ENCODE data around the gene INTU.

DNA sequence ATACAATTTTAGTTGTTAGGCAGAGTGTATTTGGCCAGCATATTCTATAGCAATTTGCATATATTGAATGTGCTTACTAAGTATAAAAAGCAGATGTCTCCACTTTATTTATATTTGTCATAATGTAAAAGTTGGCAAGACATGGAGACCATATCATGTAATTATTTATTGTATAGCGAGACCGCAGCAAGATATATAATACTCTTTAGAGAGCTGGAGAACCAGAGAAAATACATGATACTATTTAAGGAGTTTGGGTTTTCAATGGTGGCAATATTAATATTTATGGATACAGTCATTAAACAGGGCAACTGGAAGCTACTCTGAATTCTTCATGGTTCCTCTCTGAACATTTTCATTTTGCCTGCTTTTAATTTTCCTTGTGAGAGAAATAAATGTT lies 35.0 kb downstream of the INTU start:
- TF ChIP-seq, protein P1, sequence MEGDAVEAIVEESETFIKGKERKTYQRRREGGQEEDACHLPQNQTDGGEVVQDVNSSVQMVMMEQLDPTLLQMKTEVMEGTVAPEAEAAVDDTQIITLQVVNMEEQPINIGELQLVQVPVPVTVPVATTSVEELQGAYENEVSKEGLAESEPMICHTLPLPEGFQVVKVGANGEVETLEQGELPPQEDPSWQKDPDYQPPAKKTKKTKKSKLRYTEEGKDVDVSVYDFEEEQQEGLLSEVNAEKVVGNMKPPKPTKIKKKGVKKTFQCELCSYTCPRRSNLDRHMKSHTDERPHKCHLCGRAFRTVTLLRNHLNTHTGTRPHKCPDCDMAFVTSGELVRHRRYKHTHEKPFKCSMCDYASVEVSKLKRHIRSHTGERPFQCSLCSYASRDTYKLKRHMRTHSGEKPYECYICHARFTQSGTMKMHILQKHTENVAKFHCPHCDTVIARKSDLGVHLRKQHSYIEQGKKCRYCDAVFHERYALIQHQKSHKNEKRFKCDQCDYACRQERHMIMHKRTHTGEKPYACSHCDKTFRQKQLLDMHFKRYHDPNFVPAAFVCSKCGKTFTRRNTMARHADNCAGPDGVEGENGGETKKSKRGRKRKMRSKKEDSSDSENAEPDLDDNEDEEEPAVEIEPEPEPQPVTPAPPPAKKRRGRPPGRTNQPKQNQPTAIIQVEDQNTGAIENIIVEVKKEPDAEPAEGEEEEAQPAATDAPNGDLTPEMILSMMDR (IDR thresholded peaks at IDR 0.05), result no peak
- no peak for TF ChIP-seq EP300 (IDR thresholded peaks at IDR 0.05)
- no peak for TF ChIP-seq POLR2A (IDR thresholded peaks at IDR 0.05)

Measured in tibial nerve (tissue), 4 donors.